HEK293 (cell line): ENCODE results near the gene CRB3.

Experiments
- CTCF ChIA-PET: fragments of 350-600 bp; formaldehyde crosslinking; extraction: SDS; loops from one replicate; lab custom pipeline; 2021; ENCODE audit warnings: antibody characterized with exemption; lab: Yijun Ruan, JAX
- POLR2A ChIA-PET: fragments of 300-600 bp; formaldehyde crosslinking; extraction: SDS; loops from one replicate; lab custom pipeline; 2020; ENCODE audit warnings: antibody characterized with exemption, inconsistent platforms; lab: Yijun Ruan, JAX
- H3K27ac ChIP-seq: fragments of 200-500 bp; sonication (Bioruptor generic); 2 replicates; pipeline ENCODE4 v1.5.1; 2014; ENCODE audit warnings: low read depth, low read length, control low read depth, inconsistent platforms; ENCODE audit errors: extremely low read depth
- H3K36me3 ChIP-seq, 2 experiments: fragments of 200-500 bp in 1 of 2; sonication (Bioruptor generic) in 1 of 2; 1 replicate in 1 of 2; 2 replicates in 1 of 2; pipeline ENCODE4 v1.5.1; 2014 to 2017; ENCODE audit warnings: inconsistent platforms in 2 of 2, low read length in 2 of 2; ENCODE audit not compliant: control insufficient read depth in 2 of 2, insufficient read depth in 1 of 2
- H3K4me1 ChIP-seq: fragments of 200-500 bp; sonication (Bioruptor generic); 2 replicates; pipeline ENCODE4 v1.5.1; 2014; ENCODE audit warnings: mild to moderate bottlenecking, low read length, inconsistent platforms; ENCODE audit not compliant: control insufficient read depth, insufficient read depth
- H3K4me3 ChIP-seq: 2 replicates; pipeline ENCODE4 v1.5.1; 2011; ENCODE audit warnings: low read depth, mild to moderate bottlenecking, control low read depth, low read length, moderate library complexity
- H3K9me3 ChIP-seq: fragments of 200-500 bp; sonication (Bioruptor generic); 2 replicates; pipeline ENCODE4 v1.5.1; 2014; ENCODE audit warnings: low read depth, low read length, inconsistent platforms; ENCODE audit not compliant: control insufficient read depth, insufficient read depth
- GLIS2 ChIP-seq: fragments of 450-650 bp; formaldehyde crosslinking; IDR thresholded peaks from 2 replicates; pipeline ENCODE4 v1.5.1; 2016; ENCODE audit warnings: missing biosample characterization, missing genetic modification characterization
- PATZ1 ChIP-seq: fragments of 450-650 bp; formaldehyde crosslinking; IDR thresholded peaks from 2 replicates; pipeline ENCODE4 v1.5.1; 2016; ENCODE audit warnings: missing biosample characterization, missing genetic modification characterization
- SALL2 ChIP-seq: fragments of 450-650 bp; formaldehyde crosslinking; IDR thresholded peaks from 2 replicates; pipeline ENCODE4 v1.5.0; 2017; ENCODE audit warnings: missing biosample characterization, mild to moderate bottlenecking, missing genetic modification characterization, borderline replicate concordance
- SCRT2 ChIP-seq: fragments of 450-650 bp; formaldehyde crosslinking; IDR thresholded peaks from 2 replicates; pipeline ENCODE4 v1.5.1; 2016; ENCODE audit warnings: missing biosample characterization, missing genetic modification characterization
- ZBTB11 ChIP-seq: fragments of 450-650 bp; formaldehyde crosslinking; conservative IDR thresholded peaks from 2 replicates; pipeline ENCODE4 v1.5.1; 2016; ENCODE audit warnings: low read depth, missing biosample characterization, missing genetic modification characterization
- ZBTB48 ChIP-seq: fragments of 450-650 bp; formaldehyde crosslinking; IDR thresholded peaks from 2 replicates; pipeline ENCODE4 v1.5.1; 2016; ENCODE audit warnings: missing biosample characterization, missing genetic modification characterization
- ZEB2 ChIP-seq: fragments of 450-650 bp; formaldehyde crosslinking; IDR thresholded peaks from 2 replicates; pipeline ENCODE4 v1.5.1; 2016; ENCODE audit warnings: missing biosample characterization, missing genetic modification characterization
- ZNF10 ChIP-seq: fragments of 450-650 bp; formaldehyde crosslinking; IDR thresholded peaks from 2 replicates; pipeline ENCODE4 v1.5.1; 2017; ENCODE audit warnings: missing biosample characterization, missing genetic modification characterization
- ZNF140 ChIP-seq: fragments of 450-650 bp; formaldehyde crosslinking; IDR thresholded peaks from 2 replicates; pipeline ENCODE4 v1.5.1; 2016; ENCODE audit warnings: missing biosample characterization, missing genetic modification characterization
- ZNF223 ChIP-seq: fragments of 450-650 bp; formaldehyde crosslinking; IDR thresholded peaks from 2 replicates; pipeline ENCODE4 v1.5.1; 2016; ENCODE audit warnings: missing biosample characterization, missing genetic modification characterization
- ZNF23 ChIP-seq: fragments of 450-650 bp; formaldehyde crosslinking; IDR thresholded peaks from 2 replicates; pipeline ENCODE4 v1.5.1; 2016; ENCODE audit warnings: missing biosample characterization, missing genetic modification characterization, borderline replicate concordance
- ZNF311 ChIP-seq: fragments of 450-650 bp; formaldehyde crosslinking; IDR thresholded peaks from 2 replicates; pipeline ENCODE4 v1.5.1; 2017; ENCODE audit warnings: missing biosample characterization, missing genetic modification characterization, borderline replicate concordance
- ZNF510 ChIP-seq: fragments of 450-650 bp; formaldehyde crosslinking; IDR thresholded peaks from 2 replicates; pipeline ENCODE4 v1.5.1; 2018; ENCODE audit warnings: mild to moderate bottlenecking, missing genetic modification characterization, missing biosample characterization; ENCODE audit not compliant: insufficient replicate concordance
- ZNF571 ChIP-seq: fragments of 450-650 bp; formaldehyde crosslinking; IDR thresholded peaks from 2 replicates; pipeline ENCODE4 v1.5.0; 2017; ENCODE audit warnings: missing biosample characterization, missing genetic modification characterization
- ZNF621 ChIP-seq: fragments of 450-650 bp; formaldehyde crosslinking; IDR thresholded peaks from 2 replicates; pipeline ENCODE4 v1.5.1; 2017; ENCODE audit warnings: missing biosample characterization, missing genetic modification characterization
- ZNF660 ChIP-seq: fragments of 450-650 bp; IDR thresholded peaks from 2 replicates; pipeline ENCODE4 v1.5.1; 2018; ENCODE audit warnings: missing biosample characterization, mild to moderate bottlenecking, missing genetic modification characterization
- ZNF670 ChIP-seq: fragments of 450-650 bp; formaldehyde crosslinking; IDR thresholded peaks from 2 replicates; pipeline ENCODE4 v1.5.1; 2016; ENCODE audit warnings: missing biosample characterization, missing genetic modification characterization, low read depth
- ZNF747 ChIP-seq: fragments of 450-650 bp; formaldehyde crosslinking; IDR thresholded peaks from 2 replicates; pipeline ENCODE4 v1.5.1; 2016; ENCODE audit warnings: missing biosample characterization, missing genetic modification characterization
- ZNF776 ChIP-seq: fragments of 450-650 bp; formaldehyde crosslinking; IDR thresholded peaks from 2 replicates; pipeline ENCODE4 v1.5.0; 2017; ENCODE audit warnings: missing biosample characterization, missing genetic modification characterization, borderline replicate concordance
- ZNF830 ChIP-seq: fragments of 450-650 bp; IDR thresholded peaks from 2 replicates; pipeline ENCODE4 v1.5.0; 2018; ENCODE audit warnings: missing biosample characterization, missing genetic modification characterization, low read depth, mild to moderate bottlenecking, moderate library complexity

CRB3 gene

GRCh38 chr19:6415591-6416190, 48.4 kb upstream of the CRB3 start:
- ChIA-PET POLR2A (interaction anchor here (1.0 to 1.8 kb wide), 2 partner anchors 9 to 43 kb away, joined by 4 to 7 read pairs; partner anchors contain the start of genes ALKBH7 and KHSRP), CTCF (no interaction called here)
- no peaks in the 10 kb centered on the region for H3K9me3 ChIP-seq
- TF ChIP-seq GLIS2 (peak; percentile 50; the same call in 1 of the 2 replicates), ZNF311 (tag by site-specific recombination) (no peak), PATZ1 (peak; percentile 35; the same call in 1 of the 2 replicates)
- peaks cover 15 to 71% of the 10 kb centered on the region in 2 experiments for H3K36me3 ChIP-seq
- H3K4me3 ChIP-seq, result no peak overlapping the region
- H3K27ac ChIP-seq, result no peak overlapping the region
- H3K4me1 ChIP-seq, result no peaks in the 10 kb centered on the region

GRCh38 chr19:6416658-6417405, 47.2 kb upstream of the CRB3 start:
- H3K4me1 ChIP-seq, result no peaks in the 10 kb centered on the region
- ChIA-PET POLR2A (interaction anchor here (1.0 to 1.8 kb wide), 3 partner anchors 8 to 45 kb away, joined by 3 to 7 read pairs (median 4); partner anchors contain the start of genes ALKBH7, GTF2F1 and KHSRP), CTCF (interaction anchor here (0.6 kb wide), 1 partner anchor 7 kb away, joined by 3 read pairs; no protein-coding TSS in a partner anchor)
- TF ChIP-seq ZNF571 (tag by site-specific recombination) (no peak), ZNF670 (tag by site-specific recombination) (no peak), ZNF830 (tag by site-specific recombination) (no peak), GLIS2 (0 out of 2 replicates have a peak, but pooled peaks have one; percentile 15), ZNF510 (tag by site-specific recombination) (no peak), ZBTB11 (tag by site-specific recombination) (no peak), ZNF23 (tag by site-specific recombination) (no peak), ZNF223 (no peak)
- no peak overlapping the region for H3K27ac ChIP-seq
- H3K9me3 ChIP-seq, result no peaks in the 10 kb centered on the region
- peaks cover 15 to 83% of the 10 kb centered on the region in 2 experiments for H3K36me3 ChIP-seq
- no peak overlapping the region for H3K4me3 ChIP-seq

- H3K36me3 ChIP-seq, result peaks cover 19 to 90% of the 10 kb centered on the region in 2 experiments
- TF ChIP-seq ZNF621 (tag by site-specific recombination) (no peak), PATZ1 (peak; percentile 64), ZNF747 (tag by site-specific recombination) (no peak), ZEB2 (tag by site-specific recombination) (no peak), ZNF23 (tag by site-specific recombination) (no peak), ZBTB48 (no peak), ZNF140 (no peak), ZNF660 (tag by site-specific recombination) (no peak), SALL2 (tag by site-specific recombination) (no peak), ZNF10 (no peak), ZNF776 (tag by site-specific recombination) (no peak), SCRT2 (tag by site-specific recombination) (no peak)
These were observed 46.1 kb upstream of the CRB3 start for GRCh38 chr19:6417713-6418561.

More at GRCh38 chr19:6417713-6418561, 46.1 kb upstream of the CRB3 start:
- H3K4me3 ChIP-seq, result no peak overlapping the region
- no peak overlapping the region for H3K27ac ChIP-seq
- peaks cover 7% of the 10 kb centered on the region for H3K4me1 ChIP-seq
- ChIA-PET POLR2A (interaction anchor here (1.3 kb wide), 1 partner anchor 25 kb away, joined by 3 read pairs; the partner anchor contains the start of gene GTF2F1), CTCF (interaction anchor here (0.6 to 0.7 kb wide), 2 partner anchors 8 to 69 kb away, joined by 3 read pairs; no protein-coding TSS in a partner anchor)
- H3K9me3 ChIP-seq, result no peaks in the 10 kb centered on the region
